HG03460 (cell line): ENCODE results near the gene TMEM255A.

Source experiments
- ATAC-seq: cut with Tn5 transposase; IDR thresholded peaks from one replicate; pipeline ENCODE4 v1.9.1; 2021; ENCODE audit not compliant: unreplicated experiment

TMEM255A gene

DNA sequence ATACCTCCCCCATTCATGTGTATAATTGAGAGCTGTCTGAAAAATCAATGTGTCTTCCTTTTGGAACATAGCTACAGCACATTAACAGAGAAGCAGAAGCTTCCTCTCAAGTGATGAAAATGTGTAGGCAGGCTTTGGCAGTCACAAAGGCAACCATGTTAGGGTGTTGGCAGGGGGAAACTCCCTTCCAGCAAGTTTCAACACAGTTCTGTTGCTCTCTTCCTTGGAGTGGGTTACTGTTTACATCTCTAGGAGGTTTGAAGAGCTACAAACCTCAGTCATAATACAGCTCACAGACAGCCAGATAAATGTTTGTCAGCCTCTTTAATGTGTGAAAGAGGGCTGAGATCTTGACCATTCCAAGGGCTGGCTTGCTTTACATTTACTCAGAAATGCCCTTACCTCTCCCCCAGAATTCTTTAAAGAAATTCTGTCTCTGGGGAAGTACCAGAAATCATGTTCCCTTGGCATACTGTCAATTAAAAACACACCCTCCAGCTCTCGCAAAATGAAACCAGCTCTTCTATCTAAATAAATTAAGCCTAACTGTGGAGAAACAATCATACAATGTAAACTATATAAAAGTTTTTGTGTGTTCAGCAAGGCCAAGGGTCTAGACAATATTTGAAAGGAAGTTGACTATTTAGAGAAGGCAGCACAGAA, 41.8 kb downstream of the TMEM255A start:
- ATAC-seq = no peak

DNA sequence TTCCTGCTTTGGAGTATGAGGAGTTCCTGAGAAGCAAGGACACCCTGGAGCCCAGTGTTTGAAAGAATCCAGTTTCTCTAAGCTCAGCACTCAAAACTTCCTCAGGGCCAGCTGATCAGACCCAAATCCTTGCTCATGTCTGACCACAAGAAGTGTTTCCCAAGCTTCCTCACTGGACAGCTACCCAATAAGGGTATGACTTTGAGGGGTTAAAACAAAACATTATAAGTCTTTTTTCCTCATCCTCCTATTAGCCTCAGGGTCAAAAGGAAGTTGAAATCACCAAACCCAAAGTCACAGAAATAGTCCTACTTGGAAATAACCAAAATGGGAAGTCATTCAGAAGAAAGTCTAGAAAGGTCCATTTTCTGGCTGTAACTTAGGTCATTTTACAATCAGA, 46.9 kb downstream of the TMEM255A start:
- no peak for ATAC-seq

DNA sequence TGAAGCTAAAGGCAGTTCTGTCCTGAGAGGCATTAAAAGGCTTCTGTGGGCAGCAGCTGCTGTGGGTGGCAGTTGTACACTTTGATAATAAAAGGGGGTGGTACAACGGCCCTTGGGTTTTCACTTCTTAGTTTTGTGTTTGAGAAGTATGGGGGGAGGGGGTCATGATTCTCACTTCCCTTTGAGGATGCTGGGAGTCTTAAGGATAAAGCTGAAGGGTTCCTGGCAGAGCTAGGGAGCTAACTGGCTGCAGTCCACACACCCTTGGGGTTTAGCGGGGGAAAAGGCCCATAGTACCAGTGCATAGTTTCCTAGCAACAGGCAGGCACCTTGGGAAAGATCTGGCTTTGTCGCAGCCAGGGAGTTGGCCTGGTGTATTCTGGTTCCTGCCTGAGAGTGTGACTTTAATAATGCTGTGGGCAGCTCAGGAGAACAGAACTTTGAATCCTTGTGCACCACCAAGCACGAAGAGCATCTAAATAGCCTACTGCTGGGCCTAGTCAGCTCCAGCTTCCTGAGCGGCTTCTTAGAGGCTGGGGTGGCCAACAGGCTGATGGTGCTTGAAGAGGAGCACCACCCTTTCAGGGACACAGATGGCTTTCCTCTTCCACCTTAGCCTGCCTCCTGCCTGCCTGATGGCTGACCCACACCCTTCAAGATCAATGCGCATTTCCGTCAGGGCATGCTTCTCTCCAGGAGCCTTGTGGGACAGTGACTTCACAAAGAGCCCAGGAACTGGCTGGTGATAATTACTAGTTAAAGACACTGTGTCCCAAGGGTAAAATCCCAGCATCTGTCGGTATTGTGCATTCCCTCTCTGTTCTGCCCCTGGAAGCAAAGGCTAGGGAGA, 48.2 kb downstream of the TMEM255A start:
- ATAC-seq = peak; percentile 61

DNA sequence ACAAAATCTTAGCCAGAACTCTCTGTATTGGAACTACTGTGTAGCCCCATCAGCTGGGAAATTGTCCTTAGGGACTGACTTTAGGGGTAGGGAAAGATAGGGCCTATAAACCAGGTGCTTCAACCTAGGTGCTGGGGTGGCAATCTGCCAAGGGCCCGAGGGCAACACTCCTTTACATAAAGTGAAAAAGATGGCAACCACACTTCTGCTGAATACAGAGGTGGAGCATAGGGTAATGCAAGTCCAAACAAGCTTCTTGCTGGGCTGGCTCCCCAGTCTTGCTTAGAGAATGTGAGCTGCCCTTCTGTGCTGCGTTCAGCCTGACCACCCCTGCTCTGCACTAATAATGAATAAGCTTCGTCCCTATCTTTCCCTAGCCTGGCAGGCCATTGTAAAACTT, 50.9 kb downstream of the TMEM255A start:
- no peak for ATAC-seq

DNA sequence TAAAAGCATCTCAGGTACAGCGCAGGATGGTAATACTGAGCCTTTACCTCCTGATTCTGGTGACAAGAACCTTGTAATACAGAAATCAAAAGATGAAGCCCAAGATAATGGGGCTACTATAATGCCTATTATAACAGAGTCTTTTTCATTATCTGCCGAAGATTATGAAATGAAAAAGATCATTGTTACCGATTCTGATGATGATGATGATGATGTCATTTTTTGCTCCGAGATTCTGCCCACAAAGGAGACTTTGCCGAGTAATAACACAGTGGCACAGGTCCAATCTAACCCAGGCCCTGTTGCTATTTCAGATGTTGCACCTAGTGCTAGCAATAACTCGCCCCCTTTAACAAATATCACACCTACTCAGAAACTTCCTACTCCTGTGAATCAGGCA, 57.5 kb downstream of the TMEM255A start:
- ATAC-seq = no peak

DNA sequence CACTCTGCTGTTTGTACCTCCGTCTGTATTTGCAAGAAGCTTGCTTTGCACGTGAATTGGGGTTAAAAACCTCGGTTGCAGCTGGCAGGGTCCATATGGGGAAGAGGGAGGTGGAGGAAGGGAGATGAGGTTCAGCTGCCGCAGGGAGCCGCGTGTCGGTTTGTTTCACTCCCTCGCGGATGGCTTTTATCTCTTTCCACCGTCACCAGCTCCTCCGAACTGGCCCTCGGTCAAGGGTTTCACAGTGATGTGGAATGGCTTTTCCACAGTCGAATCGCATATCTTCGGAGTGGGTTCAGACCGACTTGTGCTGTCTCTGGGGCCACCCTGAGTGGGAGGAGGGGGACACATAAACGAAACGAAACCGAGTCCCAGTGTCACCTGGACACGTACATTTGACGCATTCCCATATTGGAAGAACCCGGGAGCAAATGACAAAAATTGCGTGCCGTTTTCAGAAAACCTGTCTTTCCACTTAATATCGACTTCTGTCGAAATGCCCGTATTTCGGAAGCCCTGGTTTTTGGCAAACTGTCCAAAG, 59.7 kb downstream of the TMEM255A start:
- no peak for ATAC-seq

DNA sequence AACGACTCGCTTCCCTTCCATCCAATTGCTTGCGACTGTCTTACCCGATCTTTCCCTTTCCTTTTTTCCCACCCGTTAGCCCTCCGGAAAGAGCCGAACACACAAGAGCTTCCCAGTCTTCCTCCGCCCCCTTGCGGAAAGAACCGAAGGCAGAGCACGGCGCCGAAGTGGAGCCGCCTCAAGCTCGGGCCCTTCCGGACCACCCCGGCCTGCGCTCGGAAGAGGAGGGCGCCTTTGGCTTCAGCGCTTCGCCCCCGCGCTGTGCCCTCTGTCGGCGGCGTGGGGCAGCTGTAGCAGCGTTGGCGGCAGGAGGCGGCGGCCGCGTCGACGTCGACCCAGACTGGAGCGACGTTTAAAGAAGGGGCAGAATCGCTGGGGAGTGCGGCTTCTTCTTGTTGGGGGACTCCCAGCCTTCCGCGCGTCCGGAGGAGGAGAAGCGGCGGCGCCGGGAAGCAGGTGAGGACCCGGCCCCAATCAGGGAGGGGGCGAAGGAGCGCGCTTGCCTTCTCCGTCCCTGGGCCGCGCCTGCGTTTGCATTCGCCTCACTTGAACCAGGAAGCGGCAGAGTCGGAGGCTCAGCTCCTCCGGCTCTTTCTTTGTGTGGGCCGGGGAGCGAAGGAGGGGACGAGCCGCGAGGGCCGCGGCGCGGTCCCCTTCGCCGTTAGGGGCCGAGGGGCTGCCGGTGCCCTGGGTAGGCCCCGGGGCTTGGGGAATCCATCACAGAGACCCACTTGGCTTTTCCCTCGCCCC, 60.6 kb downstream of the TMEM255A start, which contains the start of gene ZBTB33:
ZBTB33 (plus strand) TSS at position 291 of the 750 bp plus-strand sequence. CDS start 2,604 bp downstream, outside the sequence.
- ATAC-seq = peak; percentile 98

DNA sequence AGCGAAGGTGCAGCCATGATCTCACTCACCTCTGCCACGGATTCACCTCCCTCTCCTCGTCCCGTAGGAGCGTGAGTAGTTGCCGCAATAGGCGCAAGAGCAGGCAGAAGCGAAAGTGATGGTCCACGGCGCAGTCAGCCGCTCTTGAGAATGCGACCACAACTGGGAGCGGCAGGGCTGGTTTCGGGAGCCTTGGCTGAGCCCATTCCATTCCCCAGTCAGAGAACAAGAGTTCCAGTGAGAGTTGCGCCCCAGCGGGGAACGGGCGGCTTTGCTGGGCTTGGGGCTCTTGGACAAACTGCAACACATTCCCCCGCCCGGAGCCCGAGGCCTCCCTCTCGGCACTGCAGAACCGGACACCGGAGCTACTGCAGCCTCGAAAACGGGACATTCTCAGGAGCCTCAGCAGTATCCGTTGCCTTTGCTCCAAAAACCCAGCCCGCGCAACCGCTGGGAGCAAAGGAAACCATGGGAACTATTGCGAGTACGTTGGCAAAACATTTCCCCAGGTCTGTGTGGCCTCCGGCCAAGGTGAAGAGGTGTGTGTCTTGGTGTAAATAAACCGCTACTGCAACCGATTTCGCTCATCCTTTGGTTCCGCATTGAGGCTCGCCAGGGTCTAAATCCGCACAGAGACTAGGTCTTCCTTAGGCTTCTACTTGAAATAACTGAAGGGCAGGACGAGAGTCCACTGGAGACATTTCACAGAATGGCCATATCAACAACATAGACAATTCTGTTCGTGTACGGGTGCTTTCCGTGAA, 66.3 kb downstream of the TMEM255A start:
- ATAC-seq = peak; percentile 73

DNA sequence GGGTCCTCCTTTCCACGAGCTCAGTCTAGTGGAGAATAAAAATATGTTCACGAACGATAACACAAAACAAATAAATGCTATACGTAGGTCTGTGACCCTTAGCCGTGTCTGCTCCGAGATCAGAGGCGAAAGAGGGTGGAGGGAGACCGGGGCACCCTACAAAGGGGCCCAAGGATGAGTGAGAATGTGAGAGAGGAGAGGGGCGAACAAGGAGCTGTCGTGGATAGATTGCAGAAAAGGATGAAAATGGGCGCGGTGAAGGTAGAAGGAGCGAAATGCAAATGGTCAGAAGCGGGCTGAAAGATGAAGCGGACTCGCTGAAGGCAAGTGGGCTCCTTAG, 66.9 kb downstream of the TMEM255A start:
- no peak for ATAC-seq

DNA sequence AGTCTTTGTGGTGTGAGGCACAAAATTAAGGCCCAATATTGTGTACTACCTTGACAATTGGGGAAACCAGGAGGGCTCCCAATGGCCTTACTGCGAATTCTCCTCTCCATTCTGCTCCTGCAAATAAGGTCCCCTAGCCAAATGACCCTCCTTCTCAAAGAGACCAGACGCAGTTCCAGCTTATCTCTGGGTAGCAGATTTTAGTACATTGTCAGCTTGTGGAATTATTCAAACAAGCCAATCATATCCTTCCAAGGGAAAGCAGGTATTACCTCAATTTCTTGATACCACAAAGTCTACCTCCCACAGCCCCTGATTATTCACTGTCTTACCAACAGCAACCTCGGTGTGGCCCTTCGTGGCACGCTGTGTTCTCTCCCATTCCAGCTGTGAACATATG, 68.4 kb downstream of the TMEM255A start:
- ATAC-seq = no peak

DNA sequence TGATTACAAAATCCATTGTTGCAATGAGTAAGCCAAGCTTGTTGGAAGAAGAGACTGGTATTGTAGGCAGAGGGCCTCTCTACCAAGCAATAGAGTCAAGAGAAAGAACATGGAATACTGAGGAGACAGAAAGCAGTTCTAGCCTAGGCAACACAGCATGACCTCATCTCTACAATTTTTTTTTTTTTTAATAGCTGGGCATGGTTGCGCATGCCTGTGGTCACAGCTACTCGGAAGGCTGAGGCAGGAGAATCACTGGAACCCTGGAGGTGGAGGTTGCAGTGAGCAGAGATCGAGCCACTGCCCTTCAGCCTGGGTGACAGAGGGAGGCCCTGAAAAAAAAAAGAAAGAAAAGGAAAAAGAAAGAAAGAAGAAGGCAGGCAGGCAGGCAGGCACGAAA, 72.3 kb downstream of the TMEM255A start:
- no peak for ATAC-seq

DNA sequence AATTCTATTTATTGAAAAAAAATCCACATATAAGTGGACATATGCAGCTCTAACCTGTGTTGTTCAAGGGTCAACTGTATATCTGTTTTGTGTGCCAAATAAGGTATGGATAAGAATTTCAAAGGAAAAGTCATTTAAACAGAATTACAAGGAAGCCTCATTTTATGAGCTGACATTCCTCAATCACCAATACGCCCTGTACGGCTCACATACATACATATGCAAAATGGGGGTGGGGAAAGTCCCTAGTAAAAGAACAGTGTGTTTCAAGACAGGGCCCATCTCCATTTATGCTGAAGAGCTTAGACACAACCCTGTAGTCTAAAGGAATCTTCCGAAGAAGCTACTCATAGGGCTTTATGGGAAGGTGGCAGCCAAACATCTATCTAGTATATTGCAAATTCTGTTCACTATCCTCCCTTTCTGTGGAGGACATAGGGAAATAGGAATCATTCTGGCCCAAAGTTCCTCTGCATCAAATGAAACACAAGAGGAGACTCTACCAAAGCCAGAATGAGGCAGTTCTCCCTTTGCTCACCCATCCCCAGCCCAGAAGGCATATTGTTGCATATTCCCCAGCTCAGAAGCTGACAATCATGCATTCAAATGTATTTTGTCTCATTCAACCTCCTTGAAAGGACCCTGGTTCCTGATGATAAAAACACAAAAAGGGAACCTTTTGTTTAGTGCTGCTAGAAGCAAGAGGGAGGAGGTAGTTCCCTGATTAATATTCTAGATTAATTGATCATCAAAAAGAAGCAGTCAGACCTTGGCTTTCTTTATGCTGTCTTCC, 74.4 kb downstream of the TMEM255A start:
- ATAC-seq = no peak

DNA sequence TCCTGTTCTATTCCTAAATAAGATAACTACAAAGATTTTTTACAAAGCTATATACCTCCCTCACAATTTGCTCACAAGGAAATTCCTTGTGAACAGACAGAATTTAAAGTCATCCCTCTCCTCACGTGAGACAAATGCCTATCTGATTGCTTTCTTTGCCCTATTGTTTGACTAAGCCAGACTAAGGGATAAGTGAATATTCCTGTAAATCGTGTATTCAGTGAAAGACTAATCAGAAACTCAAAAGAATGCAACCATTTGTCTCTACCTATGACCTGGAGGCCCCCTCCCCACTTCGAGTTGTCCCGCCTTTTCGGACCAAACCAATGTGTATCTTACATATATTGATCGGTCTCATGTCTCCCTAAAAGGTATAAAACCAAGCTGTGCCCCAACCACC, 76.0 kb downstream of the TMEM255A start:
- no peak for ATAC-seq

DNA sequence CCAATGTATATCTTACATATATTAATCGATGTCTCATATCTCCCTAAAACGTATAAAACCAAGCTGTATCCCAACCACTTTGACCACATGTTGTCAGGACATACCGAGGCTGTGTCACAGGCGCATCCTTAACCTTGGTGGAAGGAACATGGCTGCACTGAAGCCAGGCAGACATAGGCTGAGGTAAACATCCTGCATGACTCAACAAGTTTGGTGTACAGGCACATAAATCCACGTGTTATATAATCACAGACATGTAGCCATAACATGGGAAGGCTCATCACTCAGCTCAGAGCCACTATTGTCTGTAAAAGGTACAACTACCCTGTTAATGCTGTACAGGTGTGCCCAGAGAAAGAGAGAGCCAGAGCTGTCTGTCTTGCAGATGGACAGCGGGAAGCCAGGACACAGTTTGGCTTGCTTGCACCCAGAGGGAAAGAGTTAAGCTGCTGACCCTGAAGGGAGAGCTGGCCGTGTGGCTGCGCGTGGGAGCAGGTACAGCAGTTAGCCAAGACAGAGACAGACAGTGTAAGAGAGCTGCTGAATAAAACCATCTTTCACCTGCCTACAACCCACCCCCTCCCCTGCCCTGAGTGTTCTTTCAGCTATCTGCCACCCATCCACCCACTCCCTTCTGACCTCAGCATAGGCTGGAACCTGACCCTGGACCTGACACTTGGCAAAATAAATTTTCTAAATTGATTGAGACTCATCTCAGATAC, 82.9 kb downstream of the TMEM255A start:
- no peak for ATAC-seq

DNA sequence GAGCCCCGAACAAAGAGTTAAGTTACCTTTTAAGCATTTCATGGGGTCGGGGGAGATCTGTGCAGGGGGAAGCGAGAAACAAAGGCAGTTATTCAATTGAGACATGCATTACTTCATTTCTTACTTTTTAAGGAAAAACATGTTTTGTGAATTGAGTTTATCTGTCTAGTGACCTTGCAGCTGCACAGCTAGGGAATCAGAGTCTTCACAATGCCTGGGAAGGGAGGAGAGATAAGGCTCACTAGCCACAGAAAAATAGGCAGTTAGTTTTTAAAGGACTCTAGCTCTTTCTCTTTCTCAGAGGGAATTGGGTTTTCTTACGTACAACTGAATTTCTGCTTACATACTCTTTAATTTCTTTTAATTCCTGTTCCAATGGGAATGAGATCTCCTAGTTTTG, 86.9 kb downstream of the TMEM255A start:
- ATAC-seq = no peak

DNA sequence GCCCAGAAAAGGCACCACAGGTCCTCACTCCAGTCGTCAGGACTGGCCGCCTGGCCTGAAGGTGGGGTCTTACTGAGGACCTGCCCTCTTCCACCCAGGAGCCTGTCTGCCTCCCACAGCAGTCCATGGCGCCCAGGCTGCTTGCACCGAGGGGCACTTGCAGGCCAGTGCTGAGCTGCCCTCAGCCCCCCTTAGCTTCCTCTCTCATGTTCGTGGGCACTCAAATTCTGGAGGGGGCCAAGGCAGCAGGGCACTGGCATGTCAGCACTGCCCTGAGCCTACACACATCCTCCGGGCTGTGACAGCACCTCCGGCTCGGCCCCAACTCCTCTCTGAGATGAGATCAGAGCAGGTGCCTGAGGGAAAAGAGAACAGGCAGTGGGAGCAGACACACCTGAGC, 87.9 kb downstream of the TMEM255A start:
- ATAC-seq = no peak

DNA sequence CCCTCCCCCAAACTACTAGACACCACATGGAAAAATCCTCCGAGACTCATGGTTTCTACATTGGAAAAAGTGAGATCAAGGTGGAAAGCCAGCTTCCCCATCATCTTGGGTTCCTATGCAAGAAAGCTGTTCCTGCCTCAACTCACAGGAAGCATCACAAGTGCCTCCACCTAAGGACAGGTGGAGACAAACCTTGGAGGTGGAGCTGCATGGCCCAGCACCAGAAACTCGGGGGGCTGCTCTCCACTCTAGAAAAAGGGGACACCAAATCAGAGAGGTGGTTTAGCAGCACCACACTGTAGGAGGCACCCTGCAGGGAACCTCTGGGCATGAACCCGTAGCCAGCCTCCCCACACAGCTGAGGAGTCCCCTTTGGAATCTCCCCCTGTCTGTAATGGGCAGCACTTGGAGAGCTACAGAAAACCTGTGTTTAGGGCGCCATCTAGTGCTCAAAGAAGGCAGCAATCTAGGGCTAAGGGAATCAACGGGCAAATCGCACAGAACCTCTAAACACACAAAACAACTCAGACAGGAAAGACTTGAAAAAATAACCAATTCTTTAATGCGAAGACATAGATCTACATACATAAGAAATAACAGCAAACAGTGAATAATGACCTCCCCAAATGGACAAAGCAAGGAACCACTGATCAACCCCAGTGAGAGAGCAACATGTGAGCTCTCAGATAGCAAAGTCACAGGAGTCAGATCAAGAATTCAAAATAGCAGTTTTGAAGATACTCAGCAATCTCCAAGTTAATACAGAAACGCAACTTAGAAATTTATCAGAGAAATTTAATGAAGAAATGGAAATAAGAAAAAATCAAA, 97.6 kb downstream of the TMEM255A start:
- ATAC-seq = peak; percentile 73
